T47D (cell line): ENCODE measurements around the gene RNF10.
"Not testable (repeated sequence)": the region's sequence is repeated elsewhere in the genome, so short reads cannot be mapped to it uniquely, and the experiment has no call there.

Experiments used
- DNase-seq, 2 experiments: peaks; one replicate each; pipeline versions ENCODE4 v3.0.0 to v3.0.0-alpha.2; 2011 to 2012; ENCODE audit warnings: low read depth in 1 of 2, low spot score in 1 of 2
- JUND ChIP-seq: IDR thresholded peaks from 2 replicates; pipeline ENCODE4 v1.6.1; 2012; ENCODE audit warnings: low read depth
- in situ Hi-C: cut with HindIII; loops from 2 replicates; pipeline ENCODE4 v1.10.0; 2016; ENCODE audit warnings: low sequenced_read_pairs, low pct_unique_long_range_greater_than_20kb

RNF10 gene

DNA sequence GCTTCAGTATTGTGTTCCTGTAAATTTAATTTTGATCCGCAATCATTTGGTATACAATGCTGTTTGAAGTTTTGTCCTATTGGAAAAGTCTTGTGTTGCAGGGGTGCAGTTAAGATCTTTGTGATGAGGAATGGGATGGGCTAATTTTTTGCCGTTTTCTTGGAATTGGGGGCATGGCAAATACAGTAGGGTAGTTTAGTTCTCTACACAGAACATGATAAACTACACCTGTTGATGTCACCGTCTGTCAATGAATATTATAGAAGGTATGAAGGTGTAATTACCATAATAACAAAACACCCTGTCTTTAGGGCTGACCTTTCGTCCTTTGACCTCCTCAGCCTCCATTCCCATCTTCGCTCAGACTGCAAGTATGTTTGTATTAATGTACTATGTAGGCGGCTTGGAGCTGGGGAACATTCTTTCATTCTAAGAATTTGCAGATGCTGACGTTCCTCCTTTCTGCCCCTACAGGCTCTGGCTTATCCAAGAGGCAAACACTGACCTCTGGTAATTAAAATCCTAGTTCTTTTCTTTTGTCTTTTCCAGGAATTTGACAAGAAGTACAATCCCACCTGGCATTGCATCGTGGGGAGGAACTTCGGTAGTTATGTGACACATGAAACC is 36.5 kb upstream of the RNF10 start:
- TF ChIP-seq JUND: no peak
- DNase-seq: no peak
- in situ Hi-C loops: no loop called here

DNA sequence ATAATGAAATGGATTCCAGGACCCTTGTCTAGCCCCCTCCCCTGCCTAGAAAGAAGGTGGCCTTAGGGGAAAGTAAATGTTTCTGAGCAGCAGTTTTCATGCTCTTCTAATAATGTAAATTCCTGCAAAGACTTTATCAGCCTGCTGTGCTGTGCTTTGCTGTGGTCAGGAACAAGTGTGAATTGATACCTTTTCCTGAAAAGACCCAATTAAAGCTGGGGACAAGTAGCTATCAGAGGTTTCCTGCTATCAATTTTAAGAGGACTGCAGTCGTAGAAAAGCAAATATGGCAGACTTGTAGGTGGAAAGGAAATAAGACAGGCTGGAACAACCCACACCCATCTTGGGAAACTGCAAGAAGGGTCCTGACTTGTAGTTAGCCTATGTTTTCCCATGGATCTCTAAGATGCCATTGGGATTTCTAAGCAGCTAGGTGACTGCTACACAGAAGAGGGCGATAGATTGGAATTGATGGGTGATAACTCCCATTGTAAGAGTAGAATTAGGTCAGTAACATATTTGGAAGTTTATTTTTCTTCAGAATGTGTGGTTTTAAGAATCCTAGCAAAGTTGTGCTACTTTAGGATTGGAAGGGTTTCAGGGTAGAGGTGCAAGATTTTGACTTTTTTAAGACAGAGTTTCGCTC is 35.2 kb upstream of the RNF10 start:
- in situ Hi-C loops: no loop called here
- DNase-seq: no peak
- TF ChIP-seq JUND: no peak

DNA sequence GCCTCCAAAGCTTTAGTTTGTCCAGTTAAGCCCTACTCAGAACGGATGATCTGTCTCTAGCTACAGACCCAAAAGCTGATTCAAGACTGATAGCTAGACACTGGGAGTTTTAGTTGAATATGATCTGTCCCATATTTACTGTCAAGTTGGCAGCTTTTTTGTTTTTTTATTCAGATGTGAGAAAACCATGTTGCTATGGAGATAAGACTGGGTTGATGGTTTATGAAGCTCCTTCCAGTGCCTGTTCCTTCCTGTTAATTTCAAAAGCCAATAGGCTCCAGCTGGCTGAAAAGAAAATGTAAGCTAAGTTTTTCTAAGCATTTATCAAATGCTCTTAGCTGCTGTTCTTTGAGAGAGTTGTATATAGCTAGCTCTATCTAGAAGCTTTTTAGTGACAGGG is 33.6 kb upstream of the RNF10 start:
- in situ Hi-C loops: no loop called here
- no peak for DNase-seq
- no peak for TF ChIP-seq JUND

DNA sequence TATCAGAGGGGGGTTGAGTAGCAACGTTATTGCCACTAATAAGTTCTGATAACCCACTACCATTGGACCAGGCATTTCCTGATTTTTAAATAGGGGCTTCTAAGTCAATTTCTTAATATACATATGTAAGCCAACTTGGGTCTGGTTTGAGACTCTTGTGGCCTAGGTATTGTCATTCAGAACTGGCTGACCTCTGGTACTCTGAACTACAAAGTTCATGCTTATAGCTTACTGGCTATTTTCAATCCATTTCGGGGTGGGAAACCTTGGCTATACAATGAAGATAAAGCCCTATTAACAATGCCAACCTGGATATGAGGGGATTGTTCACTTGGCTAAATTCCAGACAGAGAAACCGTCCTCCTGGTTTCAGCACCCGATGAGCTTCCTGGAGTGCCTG is 29.6 kb upstream of the RNF10 start:
- in situ Hi-C loops: no loop called here
- DNase-seq: no peak
- no peak for TF ChIP-seq JUND

DNA sequence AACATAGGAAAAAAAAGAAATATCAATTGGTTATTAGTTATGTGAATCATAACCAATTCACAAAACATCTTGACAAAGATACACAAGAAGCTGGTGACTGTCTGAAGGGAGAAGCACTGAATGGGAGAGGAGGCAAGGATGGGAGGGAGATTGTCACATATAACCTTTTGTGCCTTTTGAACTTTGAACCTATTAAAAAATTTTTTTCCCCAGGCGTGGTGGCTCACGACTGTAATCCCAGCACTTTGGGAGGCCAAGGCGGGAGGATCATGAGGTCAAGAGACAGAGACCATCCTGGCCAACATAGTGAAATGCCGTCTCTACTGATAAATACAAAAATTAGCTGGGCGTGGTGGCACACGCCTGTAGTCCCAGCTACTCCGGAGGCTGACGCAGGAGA is 25.6 kb upstream of the RNF10 start:
- no peak for TF ChIP-seq JUND
- in situ Hi-C loops: no loop called here
- DNase-seq: no peak

DNA sequence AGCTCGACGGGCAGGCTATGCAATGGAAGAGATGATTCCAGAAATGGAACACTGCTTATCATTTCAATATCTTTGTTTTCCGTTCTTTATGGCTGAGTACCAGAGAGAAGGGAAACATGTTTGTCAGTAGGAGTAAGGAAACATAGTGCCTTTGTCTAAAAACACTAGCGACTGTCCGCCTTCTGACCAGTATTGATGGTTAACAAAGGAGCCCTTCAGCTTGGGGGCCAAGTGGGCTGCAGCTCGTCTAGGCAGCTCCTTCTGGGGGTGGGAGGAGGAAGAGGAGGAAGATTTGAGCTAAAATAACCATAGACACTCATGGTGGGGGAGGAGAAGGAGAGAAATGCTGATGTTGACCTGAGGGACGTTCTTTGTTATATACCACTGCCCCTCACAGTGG is 20.2 kb upstream of the RNF10 start:
- in situ Hi-C loops: no loop called here
- no peak for DNase-seq
- TF ChIP-seq JUND: no peak

DNA sequence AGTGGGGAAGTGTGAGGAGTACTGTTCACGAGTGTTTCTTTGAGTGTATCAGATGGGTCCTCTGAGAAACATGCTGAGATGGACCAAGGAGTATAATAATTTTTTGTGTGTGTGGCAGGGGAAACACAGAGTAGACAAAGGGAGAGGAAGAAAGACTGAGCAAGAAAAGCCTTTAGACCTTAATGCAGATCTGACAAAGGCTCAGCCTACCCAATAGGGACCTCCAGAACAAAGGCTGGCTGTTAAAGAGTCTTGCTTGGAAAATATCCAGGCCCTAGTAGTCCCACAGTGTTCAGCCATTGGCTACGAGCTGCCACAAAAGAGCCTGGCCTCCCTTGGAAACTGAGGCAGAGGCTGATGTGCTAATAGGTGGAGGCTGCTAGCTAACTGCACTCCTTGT is 18.7 kb upstream of the RNF10 start:
- no peak for DNase-seq
- in situ Hi-C loops: no loop called here
- no peak for TF ChIP-seq JUND

DNA sequence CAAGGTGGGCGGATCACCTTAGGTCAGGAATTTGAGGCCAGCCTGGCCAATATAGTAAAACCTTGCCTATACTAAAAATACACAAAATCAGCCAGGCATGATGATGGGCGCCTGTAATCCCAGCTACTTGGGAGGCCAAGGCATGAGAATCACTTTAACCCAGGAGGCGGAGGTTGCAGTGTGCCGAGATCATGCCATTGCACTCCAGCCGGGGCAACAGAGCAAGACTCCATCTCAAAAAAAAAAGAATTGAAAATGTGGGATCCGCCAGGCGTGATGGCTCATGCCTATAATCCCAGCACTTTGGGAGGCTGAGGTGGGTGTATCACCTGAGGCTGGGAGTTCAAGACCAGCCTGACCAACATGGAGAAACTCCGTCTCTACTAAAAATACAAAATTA is 14.8 kb upstream of the RNF10 start:
- DNase-seq, in situ Hi-C loops: not testable (repeated sequence)

DNA sequence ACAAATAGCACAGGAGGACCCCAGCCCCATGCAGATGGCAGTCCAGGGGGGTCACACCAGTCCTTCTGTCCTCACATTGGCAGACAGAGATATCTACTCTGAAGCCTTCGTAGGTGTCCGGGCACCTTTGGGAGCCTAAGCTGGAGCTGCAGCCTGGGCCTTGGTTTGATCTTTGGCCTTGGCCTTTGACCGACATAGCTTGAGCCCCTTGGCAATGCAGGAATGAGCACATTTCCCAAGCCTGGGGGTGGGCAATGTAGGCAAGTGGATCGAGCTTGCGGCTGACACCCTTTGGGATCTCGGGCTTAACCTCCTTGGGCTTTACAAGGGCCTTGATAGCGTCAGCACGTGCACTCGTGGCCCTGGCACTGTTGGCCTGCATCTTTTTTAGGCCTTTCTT is 11.6 kb upstream of the RNF10 start:
- no peak for TF ChIP-seq JUND
- in situ Hi-C loops: no loop called here
- DNase-seq: no peak

DNA sequence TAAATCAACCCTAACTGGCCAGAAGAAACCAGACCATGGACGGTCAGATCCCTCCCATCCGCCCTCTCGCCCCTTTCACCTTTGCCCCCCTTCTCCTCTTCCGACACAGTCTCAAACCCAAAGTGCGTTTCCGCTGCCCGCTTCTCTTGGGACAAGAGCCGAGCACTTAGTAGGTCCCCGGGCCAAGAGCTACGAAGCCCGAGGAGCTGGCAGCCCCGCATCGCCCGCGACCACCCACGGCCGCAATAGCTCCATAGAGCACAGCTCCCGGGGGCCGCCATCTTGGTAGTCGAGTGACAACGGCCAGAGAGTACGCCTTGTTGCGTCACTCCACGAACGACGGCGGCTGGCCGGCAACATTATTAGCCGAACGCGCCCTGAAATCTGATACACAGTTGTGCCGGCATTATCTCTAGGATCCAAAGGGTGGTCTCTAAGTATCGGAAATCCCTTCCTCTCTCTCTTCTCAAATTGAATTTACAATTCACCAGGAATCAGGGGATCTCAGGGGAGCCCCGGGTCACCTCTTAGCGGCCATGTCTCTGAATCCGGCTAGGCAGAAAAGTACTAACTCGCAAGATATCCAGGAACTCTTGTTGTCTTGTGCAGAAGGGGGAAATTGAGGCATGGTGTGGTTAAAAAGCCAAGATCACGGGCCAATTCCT is 5.2 kb upstream of the RNF10 start, which contains the start of gene COQ5:
Gene COQ5, minus strand, starts transcription at position 298 of the 665 bp plus-strand sequence. Its CDS starts 17 bp downstream, at position 281.
- peak; percentile 64 to 89 for DNase-seq
- TF ChIP-seq JUND: no peak; the same call in 1 of the 2 replicates
- in situ Hi-C loops: no loop called here

DNA sequence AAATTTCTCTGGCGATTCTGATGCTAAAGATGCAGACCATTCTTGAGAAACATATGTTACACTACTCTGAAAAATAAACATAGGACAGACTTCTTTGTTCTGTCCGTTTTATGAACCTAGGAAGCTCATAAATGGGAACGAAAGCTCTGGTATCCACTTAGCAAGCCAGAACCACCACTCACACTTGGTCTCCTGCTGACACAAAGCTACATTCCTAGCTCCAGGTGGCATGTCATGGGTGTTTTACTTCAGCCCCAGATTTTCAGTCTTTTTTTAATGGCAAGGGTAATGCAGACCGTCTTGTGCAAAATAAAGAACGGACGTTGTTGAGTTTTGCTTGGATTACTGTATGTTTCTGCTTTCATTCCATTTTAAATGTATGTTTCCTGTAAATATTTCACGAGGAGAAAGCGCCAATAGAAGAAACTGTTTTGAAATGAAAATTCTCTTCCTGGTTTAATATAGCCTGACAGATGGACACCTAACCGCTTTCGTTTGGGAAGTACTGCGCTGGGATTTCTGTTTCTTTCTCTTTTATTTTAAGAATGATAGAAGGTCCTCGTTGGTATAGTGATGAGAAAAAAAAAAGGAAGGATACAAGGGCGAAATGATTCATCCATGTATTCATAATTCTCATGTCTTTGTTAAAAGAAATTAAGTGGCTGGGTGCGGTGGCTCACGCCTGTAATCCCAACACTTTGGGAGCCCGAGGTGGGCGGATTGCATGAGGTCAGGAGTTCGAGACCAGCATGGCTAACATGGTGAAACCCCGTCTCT is 4.3 kb upstream of the RNF10 start:
- TF ChIP-seq JUND: no peak
- in situ Hi-C loops: no loop called here
- DNase-seq: peak; percentile 69 to 86

DNA sequence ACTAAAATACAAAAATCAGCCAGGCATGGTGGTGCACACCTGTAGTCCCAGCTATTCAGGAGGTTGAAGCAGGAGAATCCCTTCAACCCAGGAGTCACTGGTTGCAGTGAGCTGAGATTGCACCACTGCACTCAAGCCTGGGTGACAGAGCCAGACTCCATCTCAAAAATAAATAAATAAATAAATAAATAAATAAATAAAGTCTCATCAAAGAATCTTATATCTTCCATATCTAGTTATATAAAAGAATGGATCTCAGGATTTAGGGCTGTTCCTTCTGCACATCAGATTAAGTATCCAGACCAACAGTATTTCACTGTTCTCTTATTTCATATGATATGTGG is 3.8 kb upstream of the RNF10 start:
- DNase-seq, in situ Hi-C loops: not testable (repeated sequence)

DNA sequence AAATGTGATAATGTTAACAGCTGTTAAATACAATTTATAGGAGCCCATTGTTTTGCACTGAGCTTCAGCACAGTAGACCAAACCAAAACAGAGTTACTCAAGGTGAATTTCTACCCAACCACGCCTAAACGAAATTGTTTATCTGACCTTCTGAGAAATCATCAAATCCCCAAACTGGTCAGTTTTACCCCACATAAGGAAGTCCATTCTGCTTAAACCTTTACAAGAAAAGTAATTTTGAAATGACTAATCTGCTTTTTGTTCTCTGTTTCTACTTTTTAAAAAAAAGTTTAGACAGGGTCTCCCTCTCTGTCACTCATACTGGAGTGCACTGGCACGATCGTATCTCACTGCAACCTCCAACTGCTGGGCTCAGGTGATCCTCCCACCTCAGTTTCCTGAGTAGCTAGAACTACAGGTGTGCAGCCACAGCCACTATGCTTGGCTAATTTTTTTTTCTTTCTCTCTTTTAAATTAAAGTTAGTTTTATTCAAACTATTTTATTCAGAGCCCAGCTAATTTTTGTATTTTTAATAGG is 1.4 kb upstream of the RNF10 start:
- no peak for TF ChIP-seq JUND

More for the DNA sequence above, 1.4 kb upstream of the RNF10 start:
- in situ Hi-C loops: no loop called here
- DNase-seq: no peak
